Measurements from ENCODE around the gene PRDX1.

- no peak for TF ChIP-seq MAZ (IDR thresholded peaks at IDR 0.05; ENCODE audit: borderline replicate concordance, low read depth, low read length)
- TF ChIP-seq MAFK (IDR thresholded peaks at IDR 0.05; ENCODE audit: partially characterized antibody): no peak
- no peak for TF ChIP-seq RNF2 (IDR thresholded peaks at IDR 0.05; ENCODE audit: borderline replicate concordance, low read depth)
- TF ChIP-seq JUN (IDR thresholded peaks at IDR 0.05): no peak
- TF ChIP-seq, protein P1, sequence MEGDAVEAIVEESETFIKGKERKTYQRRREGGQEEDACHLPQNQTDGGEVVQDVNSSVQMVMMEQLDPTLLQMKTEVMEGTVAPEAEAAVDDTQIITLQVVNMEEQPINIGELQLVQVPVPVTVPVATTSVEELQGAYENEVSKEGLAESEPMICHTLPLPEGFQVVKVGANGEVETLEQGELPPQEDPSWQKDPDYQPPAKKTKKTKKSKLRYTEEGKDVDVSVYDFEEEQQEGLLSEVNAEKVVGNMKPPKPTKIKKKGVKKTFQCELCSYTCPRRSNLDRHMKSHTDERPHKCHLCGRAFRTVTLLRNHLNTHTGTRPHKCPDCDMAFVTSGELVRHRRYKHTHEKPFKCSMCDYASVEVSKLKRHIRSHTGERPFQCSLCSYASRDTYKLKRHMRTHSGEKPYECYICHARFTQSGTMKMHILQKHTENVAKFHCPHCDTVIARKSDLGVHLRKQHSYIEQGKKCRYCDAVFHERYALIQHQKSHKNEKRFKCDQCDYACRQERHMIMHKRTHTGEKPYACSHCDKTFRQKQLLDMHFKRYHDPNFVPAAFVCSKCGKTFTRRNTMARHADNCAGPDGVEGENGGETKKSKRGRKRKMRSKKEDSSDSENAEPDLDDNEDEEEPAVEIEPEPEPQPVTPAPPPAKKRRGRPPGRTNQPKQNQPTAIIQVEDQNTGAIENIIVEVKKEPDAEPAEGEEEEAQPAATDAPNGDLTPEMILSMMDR (IDR thresholded peaks at IDR 0.05): no peak
- TF ChIP-seq POLR2A (IDR thresholded peaks at IDR 0.05; ENCODE audit: low read length): no peak
- TF ChIP-seq POLR2AphosphoS2 (conservative IDR thresholded peaks at IDR 0.05; ENCODE audit: low read length): no peak
- TF ChIP-seq EP300 (IDR thresholded peaks at IDR 0.05): no peak
- TF ChIP-seq, protein P2, sequence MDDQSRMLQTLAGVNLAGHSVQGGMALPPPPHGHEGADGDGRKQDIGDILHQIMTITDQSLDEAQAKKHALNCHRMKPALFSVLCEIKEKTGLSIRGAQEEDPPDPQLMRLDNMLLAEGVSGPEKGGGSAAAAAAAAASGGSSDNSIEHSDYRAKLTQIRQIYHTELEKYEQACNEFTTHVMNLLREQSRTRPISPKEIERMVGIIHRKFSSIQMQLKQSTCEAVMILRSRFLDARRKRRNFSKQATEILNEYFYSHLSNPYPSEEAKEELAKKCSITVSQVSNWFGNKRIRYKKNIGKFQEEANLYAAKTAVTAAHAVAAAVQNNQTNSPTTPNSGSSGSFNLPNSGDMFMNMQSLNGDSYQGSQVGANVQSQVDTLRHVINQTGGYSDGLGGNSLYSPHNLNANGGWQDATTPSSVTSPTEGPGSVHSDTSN (IDR thresholded peaks at IDR 0.05): no peak
- no peak for TF ChIP-seq SMC3 (IDR thresholded peaks at IDR 0.05)
- TF ChIP-seq CEBPB (IDR thresholded peaks at IDR 0.05): no peak
Measured at GRCh38 chr1:45543581-45544417, 22.1 kb upstream of the PRDX1 start.

Measured in A549 (cell line).